ENCODE measurements around the gene PTCD2.

The PTCD2 gene

DNA sequence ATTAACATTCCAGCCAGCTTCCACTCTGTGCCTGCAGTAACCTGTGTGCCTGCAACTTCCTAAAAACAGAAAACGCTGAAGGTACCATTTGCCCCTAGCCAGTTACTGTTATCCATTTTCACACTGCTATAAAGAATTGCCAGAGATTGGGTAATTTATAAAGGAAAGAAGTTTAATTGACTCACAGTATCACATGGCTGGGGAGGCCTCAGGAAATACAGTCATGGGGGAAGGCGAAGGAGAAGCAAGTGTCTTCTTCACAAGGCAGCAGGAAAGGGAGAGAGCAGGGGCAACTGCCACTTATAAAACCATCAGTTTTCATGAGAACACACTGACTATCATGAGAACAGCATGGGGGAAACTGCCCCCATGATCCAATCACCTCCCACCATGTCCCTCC lies 31.2 kb downstream of the PTCD2 start:
- Mint-ChIP-seq H3K27me3 (ENCODE audit: low read depth) (no peaks in the 10 kb centered on the region), H3K4me3 (no peak overlapping the region), H3K36me3 (ENCODE audit: low read depth) (peaks cover 6% of the 10 kb centered on the region), H3K27ac (no peak overlapping the region), H3K9me3 (no peaks in the 10 kb centered on the region), H3K4me1 (ENCODE audit: low read depth) (peaks cover 13% of the 10 kb centered on the region)

DNA sequence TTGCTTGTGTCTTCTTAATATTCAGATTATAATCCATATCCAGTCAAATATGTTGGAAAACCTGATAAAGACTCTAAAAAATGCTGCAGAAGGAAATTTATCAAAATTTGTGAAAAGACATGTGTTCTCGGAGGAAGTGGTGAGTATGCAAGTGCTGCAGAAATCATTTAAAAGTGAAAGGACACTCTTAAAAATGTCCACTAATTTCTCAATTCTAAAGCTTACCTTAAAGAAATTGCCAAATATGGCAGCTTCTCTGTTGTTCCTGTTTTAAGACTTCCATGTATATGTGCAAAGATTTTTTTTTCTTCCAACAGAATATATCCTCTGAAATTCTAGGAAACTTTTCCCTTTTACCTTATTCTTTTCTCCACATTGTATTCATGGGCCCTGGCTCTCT lies 32.4 kb downstream of the PTCD2 start:
- no peak overlapping the region for H3K27ac Mint-ChIP-seq
- H3K4me1 Mint-ChIP-seq (ENCODE audit: low read depth), result peaks cover 10% of the 10 kb centered on the region
- H3K9me3 Mint-ChIP-seq, result no peaks in the 10 kb centered on the region
- H3K27me3 Mint-ChIP-seq (ENCODE audit: low read depth), result no peaks in the 10 kb centered on the region
- H3K36me3 Mint-ChIP-seq (ENCODE audit: low read depth), result peaks cover 4% of the 10 kb centered on the region
- H3K4me3 Mint-ChIP-seq, result no peak overlapping the region

DNA sequence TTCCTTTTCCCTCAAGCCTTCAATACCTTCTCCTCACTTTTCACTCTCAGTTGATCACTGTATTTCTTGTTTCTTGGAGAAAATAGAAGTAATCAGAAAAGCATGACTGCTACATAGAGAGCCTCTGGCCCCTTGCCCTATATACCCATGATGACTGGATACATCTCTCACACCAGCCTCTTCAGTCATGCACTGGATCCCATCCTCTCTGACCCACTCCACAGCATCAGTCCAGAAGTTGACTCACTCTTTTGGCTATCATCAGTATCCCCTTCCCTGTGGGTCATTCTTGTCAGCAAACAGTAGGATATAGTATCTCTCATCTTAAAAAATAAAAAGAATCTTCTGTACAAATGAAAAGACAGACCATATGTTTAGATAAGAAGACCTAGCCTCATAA lies 32.9 kb downstream of the PTCD2 start:
- Mint-ChIP-seq H3K27me3 (ENCODE audit: low read depth) (no peaks in the 10 kb centered on the region), H3K9me3 (no peaks in the 10 kb centered on the region), H3K36me3 (ENCODE audit: low read depth) (peaks cover 4% of the 10 kb centered on the region), H3K4me1 (ENCODE audit: low read depth) (peaks cover 9% of the 10 kb centered on the region), H3K4me3 (no peak overlapping the region), H3K27ac (no peak overlapping the region)

DNA sequence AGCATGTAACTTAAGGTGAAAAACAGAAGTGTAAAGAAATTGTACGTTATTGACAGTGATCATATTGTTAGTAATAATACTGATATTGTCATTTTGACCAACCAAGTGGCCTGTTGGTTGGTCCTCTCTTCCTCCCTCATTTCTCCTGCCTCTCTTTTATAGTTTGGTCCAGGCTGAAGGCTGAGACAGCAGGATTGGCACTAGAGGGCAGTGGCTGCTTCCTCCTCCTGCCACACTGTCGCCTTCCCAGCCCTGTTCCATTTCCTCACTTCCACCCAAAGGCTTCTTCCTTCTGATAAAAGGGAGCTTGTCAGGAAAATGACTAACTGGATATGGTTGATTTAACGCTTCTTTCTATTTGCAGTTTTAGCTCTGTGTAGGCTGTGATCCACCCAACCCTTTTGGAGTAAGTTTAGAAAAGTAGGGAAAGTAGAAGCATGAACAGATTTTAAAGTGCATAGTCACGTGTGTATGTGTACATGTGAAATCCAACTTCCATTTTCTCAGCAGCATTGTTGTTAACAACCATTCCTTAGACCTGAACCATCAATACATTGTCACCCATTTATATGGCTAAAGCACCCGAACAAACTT lies 35.6 kb downstream of the PTCD2 start:
- H3K27me3 Mint-ChIP-seq (ENCODE audit: low read depth), result no peaks in the 10 kb centered on the region
- peaks cover 12% of the 10 kb centered on the region for H3K36me3 Mint-ChIP-seq (ENCODE audit: low read depth)
- no peaks in the 10 kb centered on the region for H3K9me3 Mint-ChIP-seq
- H3K27ac Mint-ChIP-seq, result no peak overlapping the region
- H3K4me1 Mint-ChIP-seq (ENCODE audit: low read depth), result no peaks in the 10 kb centered on the region
- no peak overlapping the region for H3K4me3 Mint-ChIP-seq

DNA sequence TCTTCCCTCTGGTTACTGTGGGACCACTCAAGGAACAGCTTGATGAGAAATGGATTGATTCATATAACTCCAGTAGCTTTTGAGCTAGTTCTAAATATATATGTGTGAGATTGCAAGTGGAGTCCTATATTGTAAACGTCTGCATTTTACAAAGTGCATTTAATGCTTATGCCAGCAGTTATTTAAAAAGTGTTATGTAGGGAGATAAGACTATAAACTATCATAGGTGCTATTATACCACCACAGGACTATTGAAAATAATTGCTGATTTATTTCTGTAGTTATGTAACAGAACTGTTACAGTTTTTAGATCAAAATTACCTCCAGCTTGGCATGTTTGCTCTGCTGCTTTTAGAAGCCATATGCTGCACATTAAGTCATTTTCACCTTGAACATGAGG lies 36.2 kb downstream of the PTCD2 start:
- Mint-ChIP-seq H3K4me3 (no peak overlapping the region), H3K9me3 (no peaks in the 10 kb centered on the region), H3K4me1 (ENCODE audit: low read depth) (no peaks in the 10 kb centered on the region), H3K36me3 (ENCODE audit: low read depth) (peaks cover 14% of the 10 kb centered on the region), H3K27me3 (ENCODE audit: low read depth) (no peaks in the 10 kb centered on the region), H3K27ac (no peak overlapping the region)

DNA sequence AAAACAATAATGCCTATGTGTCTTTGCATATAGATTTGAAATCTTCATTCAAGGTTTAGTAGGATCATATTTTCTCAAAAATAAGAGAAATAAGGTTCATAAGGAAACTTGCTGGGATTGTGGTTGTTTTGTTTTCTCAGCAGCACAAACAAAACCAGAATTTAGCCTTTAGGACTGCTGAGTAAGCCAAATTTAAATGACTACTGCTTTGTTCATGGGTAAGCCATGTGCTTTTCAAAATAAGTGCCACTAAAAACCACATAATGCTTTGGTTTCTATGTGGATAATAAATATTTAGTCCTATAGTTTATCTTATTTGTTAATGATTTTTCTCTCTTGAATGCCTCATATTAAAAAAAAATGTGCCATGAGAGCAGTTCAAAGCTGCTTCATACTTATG lies 38.8 kb downstream of the PTCD2 start:
- Mint-ChIP-seq H3K27me3 (ENCODE audit: low read depth) (no peaks in the 10 kb centered on the region), H3K27ac (no peak overlapping the region), H3K4me3 (no peak overlapping the region), H3K9me3 (no peaks in the 10 kb centered on the region), H3K36me3 (ENCODE audit: low read depth) (peaks cover 22% of the 10 kb centered on the region), H3K4me1 (ENCODE audit: low read depth) (no peaks in the 10 kb centered on the region)

DNA sequence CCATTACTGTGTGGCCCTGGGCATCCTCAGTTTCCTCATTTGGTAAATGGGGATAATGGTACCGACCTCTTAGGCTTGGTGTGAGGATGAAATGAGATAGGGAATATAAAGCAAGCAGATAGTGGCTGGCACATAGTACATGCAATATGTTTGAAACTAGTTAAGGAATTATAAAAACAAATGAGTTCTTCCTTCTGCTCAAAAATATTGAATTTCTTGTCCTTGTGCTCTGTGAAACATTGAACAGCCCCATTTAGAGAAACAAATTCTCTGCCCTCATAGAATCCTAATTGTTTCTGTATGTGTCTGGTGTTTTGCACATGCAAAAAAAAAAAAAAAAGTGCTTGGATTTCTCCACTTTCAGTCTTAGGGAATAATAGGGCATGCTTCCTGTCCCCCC lies 39.7 kb downstream of the PTCD2 start:
- H3K36me3 Mint-ChIP-seq (ENCODE audit: low read depth), result peaks cover 22% of the 10 kb centered on the region
- no peaks in the 10 kb centered on the region for H3K9me3 Mint-ChIP-seq
- no peaks in the 10 kb centered on the region for H3K4me1 Mint-ChIP-seq (ENCODE audit: low read depth)
- no peak overlapping the region for H3K27ac Mint-ChIP-seq
- H3K4me3 Mint-ChIP-seq, result no peak overlapping the region
- no peaks in the 10 kb centered on the region for H3K27me3 Mint-ChIP-seq (ENCODE audit: low read depth)

DNA sequence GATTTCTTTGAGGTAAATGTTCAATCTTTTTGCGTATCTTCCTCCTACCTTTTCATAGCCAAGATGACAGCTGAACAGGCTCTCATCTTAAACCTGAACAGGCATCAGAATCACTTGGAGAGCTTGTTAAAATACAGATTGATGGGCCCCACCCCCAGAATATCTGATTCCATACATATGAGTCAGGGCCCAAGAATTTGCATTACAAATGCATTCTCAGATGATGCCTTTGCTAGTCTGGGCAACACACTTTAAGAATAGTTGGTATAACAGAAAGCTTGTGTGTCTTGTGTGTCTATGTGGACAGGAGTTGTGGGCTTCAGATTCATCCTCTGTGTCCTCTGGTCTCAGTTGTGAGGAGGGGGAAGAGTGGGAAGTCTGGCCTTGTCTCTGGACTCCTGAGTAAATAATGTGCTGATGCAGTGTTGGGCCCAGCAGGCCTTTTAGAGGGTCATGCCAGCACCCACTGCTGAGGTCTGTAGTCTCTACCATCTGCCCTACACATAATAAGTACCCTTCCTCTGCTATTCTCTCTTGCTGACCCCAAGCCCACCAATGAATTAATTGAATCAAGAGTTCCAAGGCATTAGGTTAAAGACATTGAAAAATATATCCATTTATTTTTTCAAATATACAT lies 43.1 kb downstream of the PTCD2 start:
- H3K27me3 Mint-ChIP-seq (ENCODE audit: low read depth), result no peaks in the 10 kb centered on the region
- H3K9me3 Mint-ChIP-seq, result no peaks in the 10 kb centered on the region
- H3K4me3 Mint-ChIP-seq, result no peak overlapping the region
- peaks cover 19% of the 10 kb centered on the region for H3K36me3 Mint-ChIP-seq (ENCODE audit: low read depth)
- no peak overlapping the region for H3K27ac Mint-ChIP-seq
- peaks cover under 1% of the 10 kb centered on the region for H3K4me1 Mint-ChIP-seq (ENCODE audit: low read depth)

DNA sequence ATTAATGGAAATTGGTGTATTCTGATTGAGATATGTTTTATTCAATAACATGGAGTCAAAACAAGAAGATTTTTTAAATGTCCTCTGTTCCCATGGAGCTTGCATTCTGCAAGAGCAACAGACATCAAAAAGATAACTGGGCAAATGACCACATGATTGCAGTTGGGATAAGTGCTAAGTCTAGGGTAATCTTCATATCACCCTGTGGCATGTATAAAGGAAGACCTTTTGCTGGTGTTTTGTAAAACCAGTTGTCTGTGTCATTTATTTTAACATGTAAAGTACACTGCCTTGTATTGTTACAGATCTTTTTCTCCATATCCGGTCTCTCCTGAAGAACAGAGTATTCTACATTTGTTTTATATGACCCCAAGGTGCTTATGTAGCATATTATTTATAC lies 44.0 kb downstream of the PTCD2 start:
- H3K9me3 Mint-ChIP-seq, result no peaks in the 10 kb centered on the region
- no peak overlapping the region for H3K27ac Mint-ChIP-seq
- H3K36me3 Mint-ChIP-seq (ENCODE audit: low read depth), result peaks cover 17% of the 10 kb centered on the region
- peaks cover 2% of the 10 kb centered on the region for H3K4me1 Mint-ChIP-seq (ENCODE audit: low read depth)
- no peak overlapping the region for H3K4me3 Mint-ChIP-seq
- H3K27me3 Mint-ChIP-seq (ENCODE audit: low read depth), result no peaks in the 10 kb centered on the region

DNA sequence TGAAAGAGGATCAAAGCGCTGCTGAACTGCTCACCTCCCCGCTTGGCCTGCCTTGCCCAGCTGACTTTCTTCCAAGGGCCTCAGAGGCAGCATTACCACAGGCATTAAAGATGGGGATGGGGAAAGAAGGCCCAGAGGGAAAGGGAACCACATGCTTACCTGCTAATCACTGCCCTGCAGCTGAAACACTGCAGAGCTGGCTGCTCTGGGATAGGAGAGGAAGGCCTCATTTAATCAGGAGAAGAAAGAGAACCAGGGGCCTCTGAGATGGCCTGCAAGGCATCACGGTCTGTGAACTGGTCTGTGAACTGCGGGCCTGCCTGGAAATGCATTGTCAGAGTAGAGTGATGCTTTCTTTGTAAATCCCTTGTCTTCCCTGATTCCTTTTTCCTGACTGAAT lies 44.8 kb downstream of the PTCD2 start:
- Mint-ChIP-seq H3K27ac (no peak overlapping the region), H3K36me3 (ENCODE audit: low read depth) (peaks cover 14% of the 10 kb centered on the region), H3K27me3 (ENCODE audit: low read depth) (no peaks in the 10 kb centered on the region), H3K4me1 (ENCODE audit: low read depth) (peaks cover 2% of the 10 kb centered on the region), H3K9me3 (no peaks in the 10 kb centered on the region), H3K4me3 (no peak overlapping the region)

DNA sequence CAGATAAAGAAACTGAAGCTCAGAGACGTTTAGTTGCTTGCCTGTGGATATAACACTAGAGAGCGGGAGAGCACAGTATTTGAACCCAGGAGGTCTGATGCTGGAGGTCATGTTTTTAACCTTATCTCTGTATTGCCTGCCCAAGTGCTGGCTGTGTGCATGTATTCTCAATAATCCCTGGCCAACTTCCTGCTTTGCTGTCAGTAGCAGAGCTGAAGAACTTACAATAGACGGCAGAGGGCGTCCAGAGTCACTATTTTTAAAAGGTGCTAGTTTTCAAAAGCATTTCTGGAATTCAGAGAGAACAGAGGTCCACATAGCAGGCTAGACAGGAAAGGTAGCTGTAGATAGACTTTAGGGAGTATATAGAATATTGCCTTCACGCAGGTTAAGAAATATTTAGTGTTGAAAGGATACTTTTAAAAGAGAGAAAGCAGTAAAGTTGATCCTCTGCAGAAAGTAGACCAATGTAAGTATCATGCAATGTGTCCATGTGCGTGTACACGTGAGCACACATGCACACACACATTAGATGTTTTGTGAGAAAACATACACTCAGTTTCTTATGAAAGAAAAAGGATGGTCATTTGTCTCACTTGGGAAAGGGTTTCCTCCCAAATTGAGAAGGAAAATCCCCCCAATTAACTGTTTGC lies 46.3 kb downstream of the PTCD2 start:
- Mint-ChIP-seq H3K9me3 (no peaks in the 10 kb centered on the region), H3K27ac (no peak overlapping the region), H3K4me1 (ENCODE audit: low read depth) (peaks cover 2% of the 10 kb centered on the region), H3K4me3 (no peak overlapping the region), H3K27me3 (ENCODE audit: low read depth) (no peaks in the 10 kb centered on the region), H3K36me3 (ENCODE audit: low read depth) (peaks cover 8% of the 10 kb centered on the region)

DNA sequence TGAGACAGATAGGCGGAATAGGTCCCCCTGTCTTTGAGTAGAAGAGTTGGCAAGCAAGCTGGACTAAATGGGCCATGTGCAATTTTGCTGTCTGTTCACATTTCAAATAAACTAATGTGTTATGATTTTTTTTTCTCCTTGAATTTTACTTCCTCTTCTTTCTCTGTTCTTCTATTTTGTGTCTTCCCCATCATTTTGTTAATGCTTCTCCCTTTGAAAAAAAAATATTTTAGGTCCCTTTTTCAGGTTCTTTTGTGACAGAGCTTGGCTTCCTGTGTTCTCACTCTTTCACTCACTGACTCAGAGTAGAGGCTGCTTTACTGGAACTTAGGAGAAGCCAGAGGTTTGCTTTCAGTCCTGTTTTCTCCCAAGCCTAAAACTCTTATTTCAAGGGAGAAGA lies 48.1 kb downstream of the PTCD2 start:
- H3K4me3 Mint-ChIP-seq, result no peak overlapping the region
- H3K36me3 Mint-ChIP-seq (ENCODE audit: low read depth), result no peaks in the 10 kb centered on the region
- no peaks in the 10 kb centered on the region for H3K9me3 Mint-ChIP-seq
- no peak overlapping the region for H3K27ac Mint-ChIP-seq
- peaks cover 2% of the 10 kb centered on the region for H3K4me1 Mint-ChIP-seq (ENCODE audit: low read depth)
- H3K27me3 Mint-ChIP-seq (ENCODE audit: low read depth), result no peaks in the 10 kb centered on the region

DNA sequence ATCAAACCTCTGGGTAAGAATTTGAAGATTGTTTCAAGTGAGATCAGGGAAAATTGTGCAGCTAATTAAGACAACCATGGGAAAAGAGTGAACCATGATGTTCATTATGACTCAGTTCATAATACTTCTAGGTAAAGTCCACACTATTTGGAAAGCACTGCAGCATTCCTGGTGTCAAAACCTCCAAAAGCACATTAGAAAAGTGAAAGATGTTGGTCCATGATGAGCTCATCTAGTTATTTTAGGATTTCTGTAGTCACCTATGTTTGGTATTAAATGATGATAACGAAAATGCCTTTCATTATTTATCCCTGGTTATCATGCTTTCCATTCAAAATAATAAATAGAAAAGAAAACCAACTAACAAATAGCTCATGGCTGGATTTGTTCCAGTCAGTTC lies 49.1 kb downstream of the PTCD2 start:
- no peaks in the 10 kb centered on the region for H3K36me3 Mint-ChIP-seq (ENCODE audit: low read depth)
- peaks cover 2% of the 10 kb centered on the region for H3K4me1 Mint-ChIP-seq (ENCODE audit: low read depth)
- no peak overlapping the region for H3K4me3 Mint-ChIP-seq
- H3K9me3 Mint-ChIP-seq, result no peaks in the 10 kb centered on the region
- no peak overlapping the region for H3K27ac Mint-ChIP-seq
- no peaks in the 10 kb centered on the region for H3K27me3 Mint-ChIP-seq (ENCODE audit: low read depth)

DNA sequence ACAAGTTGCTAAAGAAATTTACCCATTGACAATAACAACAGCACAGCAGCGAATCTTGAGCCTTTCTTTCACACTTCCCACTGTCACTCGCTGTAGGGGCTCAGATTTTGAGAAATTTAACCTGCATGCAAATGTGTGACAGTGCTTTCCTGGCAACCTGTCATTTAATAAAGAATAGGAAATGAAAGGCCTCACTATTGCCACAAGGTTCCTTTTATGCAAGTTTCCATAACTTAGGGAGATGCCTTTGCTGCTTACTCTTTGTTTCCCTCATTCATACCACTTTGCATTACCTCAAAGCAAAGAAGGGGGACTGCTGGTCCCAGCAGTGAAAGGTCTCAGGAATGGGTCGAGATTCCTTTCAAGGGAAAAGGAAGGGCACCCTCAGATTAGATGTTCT lies 49.5 kb downstream of the PTCD2 start:
- H3K27ac Mint-ChIP-seq, result no peak overlapping the region
- H3K4me1 Mint-ChIP-seq (ENCODE audit: low read depth), result peaks cover 2% of the 10 kb centered on the region

DNA sequence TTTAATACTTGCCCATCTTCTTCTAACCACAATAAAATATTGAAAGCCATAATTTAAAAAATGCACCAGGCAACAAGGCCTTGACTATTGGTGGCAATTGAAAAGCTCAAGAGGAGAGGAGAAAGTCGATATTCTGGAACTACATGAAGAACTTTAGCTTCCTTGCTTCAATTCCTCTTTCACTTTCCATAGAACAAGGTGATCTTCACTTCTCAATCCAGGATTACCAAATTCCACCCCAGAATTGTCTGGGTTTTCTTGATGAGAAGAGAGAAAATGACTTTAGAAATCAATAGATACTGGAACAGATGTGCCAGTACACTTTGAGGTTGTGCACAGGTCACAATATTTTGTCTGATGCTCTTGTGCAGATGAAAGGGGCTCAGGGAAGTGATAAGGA lies 52.2 kb downstream of the PTCD2 start:
- Mint-ChIP-seq H3K4me1 (ENCODE audit: low read depth) (peaks cover 2% of the 10 kb centered on the region), H3K27me3 (ENCODE audit: low read depth) (no peaks in the 10 kb centered on the region), H3K4me3 (no peak overlapping the region), H3K36me3 (ENCODE audit: low read depth) (no peaks in the 10 kb centered on the region), H3K9me3 (no peaks in the 10 kb centered on the region), H3K27ac (no peak overlapping the region)

More for the DNA sequence above, 49.5 kb downstream of the PTCD2 start:
- H3K27me3 Mint-ChIP-seq (ENCODE audit: low read depth), result no peaks in the 10 kb centered on the region
- no peak overlapping the region for H3K4me3 Mint-ChIP-seq
- H3K36me3 Mint-ChIP-seq (ENCODE audit: low read depth), result no peaks in the 10 kb centered on the region
- H3K9me3 Mint-ChIP-seq, result no peaks in the 10 kb centered on the region
